Motor neuron (in vitro differentiated cells): ENCODE measurements around the gene MTCL1. TPM values are rescaled to one million over a fixed set of nuclear protein-coding genes. Genes with fewer than 3 reads are reported as not detected.

Experiments
- ATAC-seq, 8 experiments: fragments of 200-7000 bp; cut with Tn5 transposase; replicated peaks in 6 of 8; 2 replicates each; pipeline ENCODE4 v1.8.0; 2021; ENCODE audit warnings: mild to moderate bottlenecking in 8 of 8, moderate library complexity in 8 of 8
- H3K27ac ChIP-seq, 2 donors: fragments of 250-450 bp; sonication (Bioruptor Pico); 2 replicates each; pipeline ENCODE4 v1.9.0; 2021; ENCODE audit warnings: antibody characterized with exemption in 2 of 2, mild to moderate bottlenecking in 2 of 2, moderate library complexity in 1 of 2
- H3K4me1 ChIP-seq, 2 donors: fragments of 250-450 bp; sonication (Bioruptor Pico); replicated peaks in 1 of 2; 2 replicates each; pipeline ENCODE4 v1.6.1; 2021; ENCODE audit warnings: antibody characterized with exemption in 2 of 2, mild to moderate bottlenecking in 2 of 2, moderate library complexity in 1 of 2
- H3K4me3 ChIP-seq, 5 donors: fragments of 250-450 bp; sonication (Bioruptor Pico); 2 replicates each; pipeline ENCODE4 v1.9.0; 2021; ENCODE audit warnings: antibody characterized with exemption in 5 of 5, mild to moderate bottlenecking in 5 of 5, moderate library complexity in 4 of 5
- WGBS, 10 experiments: fragments of 450-650 bp; shearing (Covaris generic); methylation state at CpG; one replicate each; pipeline ENCODE4 v1.0.0; 2022; 5-methylcytosine and 5-hydroxymethylcytosine counted together
- in situ Hi-C, 9 experiments: fragments of 400-800 bp; cut with MboI; loops; one replicate each; pipeline ENCODE4 v1.15.0; 2021; ENCODE audit warnings: low sequenced_read_pairs in 9 of 9, low pct_unique_long_range_greater_than_20kb in 2 of 9; ENCODE audit not compliant: unreplicated experiment in 9 of 9
- total RNA-seq, 8 experiments: library from RNA; unstranded; fragments of 300-600 nt; gene quantifications; 2 replicates each; pipeline versions ENCODE4 v1.2.3 to v1.2.4, GENCODE V29; 2022

The MTCL1 gene
- total RNA-seq, 8 experiments from 2014 or later: 10.4 to 35.6 (median 15.6) TPM

- Histone ChIP-seq H3K4me1 (no peaks in the 10 kb centered on the region), H3K4me3 (no peak overlapping the region), H3K27ac (no peak overlapping the region)
- WGBS, 10 experiments: 31 to 100% (median 75%) methylated on average over 1 to 3 of the region's 3 CpGs; no CpG with 5 or more reads in 1 of the 10 experiments
- in situ Hi-C loops: no loop called here
- ATAC-seq: no peak
These were observed 9.3 kb upstream of the MTCL1 start for GRCh38 chr18:8695932-8696517.

GRCh38 chr18:8696749-8697211 is 8.6 kb upstream of the MTCL1 start:
- H3K27ac ChIP-seq: no peak overlapping the region
- H3K4me1 ChIP-seq: no peaks in the 10 kb centered on the region
- peak in 5 of 8 experiments; percentile 50 to 94 (median 85) for ATAC-seq
- in situ Hi-C loops: no loop called here
- no peak overlapping the region for H3K4me3 ChIP-seq
- WGBS, 10 experiments: 0 to 6% (median 0%) methylated on average over 1 to 5 of the region's 5 CpGs

GRCh38 chr18:8699126-8699525 is 6.2 kb upstream of the MTCL1 start:
- 49 to 92% (median 84%) methylated on average over 1 to 7 of the region's 7 CpGs for WGBS, 10 experiments
- ATAC-seq: no peak
- H3K4me3 ChIP-seq: no peak overlapping the region
- in situ Hi-C loops: no loop called here
- H3K27ac ChIP-seq: no peak overlapping the region
- no peaks in the 10 kb centered on the region for H3K4me1 ChIP-seq

DNA sequence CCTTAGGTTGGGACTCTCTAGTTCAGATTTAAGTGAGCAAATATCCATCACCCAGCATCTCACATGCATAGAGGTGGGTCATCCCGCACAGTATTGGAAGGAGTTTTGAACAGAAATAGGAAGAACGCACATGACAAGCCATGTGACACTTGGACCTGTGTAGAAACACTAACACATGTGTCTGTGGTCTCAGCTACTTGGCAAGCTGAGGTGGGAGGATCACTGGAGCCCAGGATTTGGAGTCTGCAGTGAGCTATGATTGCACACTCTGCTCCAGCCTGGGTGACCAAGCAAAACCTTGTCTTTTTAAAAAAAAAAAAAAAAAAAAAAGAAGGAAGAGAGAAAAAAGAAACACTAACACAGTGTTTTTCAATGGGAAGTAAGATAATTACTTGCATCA is 5.4 kb upstream of the MTCL1 start:
- 0 to 100% (median 100%) methylated on average over 1 of the region's 2 CpGs; no CpG with 5 or more reads in 7 of the 10 experiments for WGBS, 10 experiments
- H3K4me1 ChIP-seq: peaks cover 2 to 4% of the 10 kb centered on the region in 2 donors
- in situ Hi-C loops: loop anchor here in 1 of 9 experiments (25.0 kb wide), 1 partner anchor 88 kb away; the partner anchor contains the start of gene RAB12
- H3K27ac ChIP-seq: no peak overlapping the region
- no peak for ATAC-seq
- H3K4me3 ChIP-seq: no peak overlapping the region

DNA sequence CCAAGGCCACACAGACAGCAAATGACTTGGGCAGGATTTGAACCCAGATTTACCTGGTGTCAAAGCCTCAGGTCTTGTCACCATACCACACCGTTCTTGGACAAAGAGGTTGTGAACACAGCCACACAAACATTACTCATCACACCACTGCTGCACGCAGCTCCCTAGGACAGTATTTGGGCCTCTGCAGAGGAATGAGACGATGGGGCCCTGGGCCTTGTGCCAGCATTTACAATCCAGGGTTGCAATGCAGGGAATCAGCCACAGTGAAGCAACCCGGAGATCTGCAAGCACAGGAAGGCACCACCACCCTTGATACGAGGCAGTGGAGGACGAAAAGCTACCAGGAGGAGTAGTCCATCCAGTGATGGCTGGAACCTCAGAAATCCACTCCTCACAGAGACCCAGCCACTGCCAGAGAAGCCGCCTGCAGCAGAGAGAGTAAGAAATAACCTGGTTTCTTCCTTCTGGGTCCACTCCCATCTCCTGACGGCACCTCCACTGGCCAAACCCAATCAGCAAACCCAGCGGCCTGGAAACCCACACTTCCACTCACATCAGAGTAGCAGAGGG is 3.7 kb upstream of the MTCL1 start:
- no peak overlapping the region for H3K27ac ChIP-seq
- peak in 1 of 8 experiments; percentile 0 for ATAC-seq
- in situ Hi-C loops: loop anchor here in 1 of 9 experiments (25.0 kb wide), 1 partner anchor 89 kb away; the partner anchor contains the start of gene RAB12
- no peak overlapping the region for H3K4me3 ChIP-seq
- peaks cover 2 to 4% of the 10 kb centered on the region in 2 donors for H3K4me1 ChIP-seq
- 0 to 100% (median 63%) methylated on average over 1 to 7 of the region's 9 CpGs; no CpG with 5 or more reads in 2 of the 10 experiments for WGBS, 10 experiments

GRCh38 chr18:8702668-8703067 is 2.7 kb upstream of the MTCL1 start:
- H3K4me3 ChIP-seq: no peak overlapping the region
- ATAC-seq: no peak
- in situ Hi-C loops: loop anchor here in 1 of 9 experiments (25.0 kb wide), 1 partner anchor 90 kb away; the partner anchor contains the start of gene RAB12
- peaks cover 2 to 4% of the 10 kb centered on the region in 2 donors for H3K4me1 ChIP-seq
- no peak overlapping the region for H3K27ac ChIP-seq

- in situ Hi-C loops: loop anchor here in 1 of 9 experiments (25.0 kb wide), 1 partner anchor 91 kb away; the partner anchor contains the start of gene RAB12
- H3K27ac ChIP-seq: no peak overlapping the region
- ATAC-seq: no peak
- no peak overlapping the region for H3K4me3 ChIP-seq
- H3K4me1 ChIP-seq: peaks cover 2 to 4% of the 10 kb centered on the region in 2 donors
- 65 to 100% (median 84%) methylated on average over 1 to 15 of the region's 25 CpGs; no CpG with 5 or more reads in 2 of the 10 experiments for WGBS, 10 experiments
These were observed 2.2 kb upstream of the MTCL1 start for GRCh38 chr18:8703092-8703709.

GRCh38 chr18:8703781-8704301 is 1.5 kb upstream of the MTCL1 start:
- in situ Hi-C loops: loop anchor here in 1 of 9 experiments (25.0 kb wide), 1 partner anchor 92 kb away; the partner anchor contains the start of gene RAB12
- 52 to 84% (median 72%) methylated on average over 3 to 5 of the region's 16 CpGs; no CpG with 5 or more reads in 6 of the 10 experiments for WGBS, 10 experiments
- Histone ChIP-seq H3K4me1 (peaks cover 2 to 4% of the 10 kb centered on the region in 2 donors), H3K4me3 (peak overlapping the region in 1 of 5 donors; percentile 53), H3K27ac (no peak overlapping the region)
- ATAC-seq: no peak

DNA sequence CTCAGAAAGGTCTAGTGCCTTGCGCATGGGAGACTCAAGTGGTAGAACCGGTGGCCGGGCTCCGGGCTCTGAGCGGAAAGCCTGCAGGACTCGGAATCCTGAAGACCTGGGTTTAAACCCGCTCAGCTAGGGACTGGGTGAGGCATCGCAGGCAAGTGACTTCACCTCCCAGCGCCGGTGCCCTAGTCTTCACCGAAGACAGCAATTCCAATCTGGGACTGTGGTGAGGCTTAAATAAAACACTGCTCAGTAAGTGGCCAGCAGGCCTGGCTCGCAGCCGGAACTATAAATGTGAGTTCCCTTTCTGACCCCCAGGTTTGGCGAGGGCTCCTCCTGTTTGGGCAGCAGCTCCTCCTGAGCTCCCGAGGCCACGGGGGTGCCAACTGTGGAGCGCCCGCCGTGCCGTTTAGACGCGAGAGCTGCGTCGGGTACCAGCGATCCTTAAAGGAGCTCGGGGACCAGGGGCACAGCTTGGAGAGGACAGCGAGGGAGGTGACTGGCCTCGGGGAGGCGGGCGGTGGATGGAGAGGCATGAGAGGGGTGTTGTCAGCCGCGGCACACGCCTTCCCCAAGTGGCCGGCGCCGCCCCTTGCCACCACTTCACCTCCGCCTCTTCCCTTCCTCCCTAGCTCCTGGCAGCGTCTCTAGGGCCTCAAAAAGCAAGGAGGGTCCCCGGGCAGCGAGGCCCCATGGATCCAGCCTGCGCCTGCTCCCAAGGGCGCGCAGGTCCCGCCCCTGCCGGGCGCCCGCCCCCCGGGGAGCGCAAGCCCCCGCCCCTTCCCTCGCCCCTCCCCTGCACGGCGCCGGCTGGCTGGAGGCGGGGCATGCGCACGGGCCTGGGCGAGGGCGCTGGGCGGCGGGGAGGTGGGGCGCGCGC is 757 bp upstream of the MTCL1 start:
- in situ Hi-C loops: loop anchor here in 1 of 9 experiments (25.0 kb wide), 1 partner anchor 92 kb away; the partner anchor contains the start of gene RAB12
- 0 to 39% (median 11%) methylated on average over 1 to 25 of the region's 64 CpGs; no CpG with 5 or more reads in 7 of the 10 experiments for WGBS, 10 experiments

DNA sequence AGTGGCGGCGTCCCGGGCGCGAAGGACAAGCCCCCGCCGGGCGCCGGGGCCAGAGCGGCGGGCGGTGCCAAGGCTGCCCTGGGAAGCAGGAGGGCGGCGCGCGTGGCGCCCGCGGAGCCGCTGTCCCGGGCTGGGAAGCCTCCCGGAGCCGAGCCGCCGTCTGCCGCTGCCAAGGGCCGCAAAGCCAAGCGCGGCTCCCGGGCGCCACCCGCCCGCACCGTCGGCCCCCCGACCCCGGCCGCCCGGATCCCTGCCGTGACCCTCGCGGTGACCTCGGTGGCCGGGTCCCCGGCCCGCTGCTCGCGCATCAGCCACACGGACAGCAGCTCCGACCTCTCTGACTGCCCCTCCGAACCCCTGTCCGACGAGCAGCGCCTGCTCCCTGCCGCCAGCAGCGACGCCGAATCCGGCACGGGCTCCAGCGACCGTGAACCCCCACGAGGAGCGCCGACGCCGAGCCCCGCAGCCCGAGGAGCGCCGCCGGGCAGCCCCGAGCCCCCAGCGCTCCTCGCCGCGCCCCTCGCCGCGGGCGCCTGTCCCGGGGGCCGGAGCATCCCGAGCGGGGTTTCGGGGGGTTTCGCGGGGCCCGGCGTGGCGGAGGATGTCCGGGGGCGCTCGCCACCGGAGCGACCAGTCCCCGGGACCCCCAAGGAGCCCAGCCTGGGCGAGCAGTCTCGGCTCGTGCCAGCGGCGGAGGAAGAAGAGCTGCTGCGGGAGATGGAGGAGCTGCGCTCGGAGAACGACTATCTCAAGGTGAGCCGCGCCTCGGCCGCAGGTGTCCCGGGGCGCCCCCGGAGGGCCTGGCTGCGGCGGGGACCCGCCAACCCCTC is 820 bp downstream of the MTCL1 start:
- ATAC-seq: peak; percentile 0 to 4 (median 1)
- H3K4me1 ChIP-seq: peaks cover 2 to 4% of the 10 kb centered on the region in 2 donors
- WGBS, 10 experiments: 0% methylated on average over 4 of the region's 116 CpGs; no CpG with 5 or more reads in 9 of the 10 experiments
- H3K27ac ChIP-seq: peak overlapping the region; percentile 23 to 89
- in situ Hi-C loops: loop anchor here in 1 of 9 experiments (25.0 kb wide), 1 partner anchor 94 kb away; the partner anchor contains the start of gene RAB12
- peak overlapping the region; percentile 53 to 73 (median 63) for H3K4me3 ChIP-seq

More for the DNA sequence above, 757 bp upstream of the MTCL1 start:
- Histone ChIP-seq H3K4me3 (peak overlapping the region; percentile 53 to 73 (median 63)), H3K27ac (peak overlapping the region; percentile 23 to 89), H3K4me1 (peaks cover 2 to 4% of the 10 kb centered on the region in 2 donors)
- peak; percentile 61 to 84 (median 79) for ATAC-seq

DNA sequence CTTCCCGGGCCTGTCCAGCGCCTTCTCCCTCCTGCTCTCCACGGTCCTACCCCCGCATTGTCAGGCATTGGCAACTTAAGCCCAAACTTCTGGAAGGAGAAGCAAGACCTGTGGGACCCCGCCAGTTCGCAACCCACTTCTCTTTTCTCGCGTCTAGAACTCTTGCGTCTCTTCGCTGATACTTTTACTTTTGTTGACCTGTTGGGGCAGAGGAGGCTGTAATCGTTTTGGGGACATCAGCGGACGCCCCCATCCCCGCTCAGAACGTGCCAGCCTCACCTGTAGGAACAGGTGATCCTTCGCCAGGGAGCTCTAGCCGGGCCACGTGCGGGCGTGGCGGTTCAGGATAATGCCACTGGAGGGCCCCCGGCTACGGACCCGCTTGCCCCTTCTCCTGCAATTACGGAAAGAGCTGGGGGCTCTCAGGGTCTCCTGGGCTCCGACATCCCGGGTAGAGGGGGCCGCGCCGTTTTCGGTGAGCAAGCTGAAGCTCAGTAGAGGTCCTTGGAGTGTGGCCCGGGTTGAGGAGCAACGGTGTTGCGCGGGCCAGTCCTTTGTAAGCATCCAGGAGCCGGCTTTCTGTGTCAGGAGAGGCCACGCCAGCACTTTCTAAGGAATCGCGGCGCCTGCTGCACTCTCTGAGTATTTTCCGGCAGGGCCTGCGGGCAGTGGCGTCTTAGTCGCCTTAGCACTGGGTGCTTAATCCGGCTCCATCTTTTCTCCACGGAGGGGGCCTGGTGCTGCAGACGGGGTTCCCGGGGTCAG is 1.6 kb downstream of the MTCL1 start:
- in situ Hi-C loops: loop anchor here in 1 of 9 experiments (25.0 kb wide), 1 partner anchor 95 kb away; the partner anchor contains the start of gene RAB12
- H3K4me1 ChIP-seq: peaks cover 2 to 4% of the 10 kb centered on the region in 2 donors
- 0 to 5% (median 2%) methylated on average over 1 to 31 of the region's 48 CpGs; no CpG with 5 or more reads in 4 of the 10 experiments for WGBS, 10 experiments
- H3K27ac ChIP-seq: no peak overlapping the region
- H3K4me3 ChIP-seq: peak overlapping the region; percentile 53 to 73 (median 63)
- peak; percentile 7 to 30 (median 19) for ATAC-seq
